SH-SY5Y (cell line): Measurements from ENCODE around the gene PFKL.

Experiments
- GATA2 ChIP-seq: IDR thresholded peaks from 2 replicates; pipeline ENCODE4 v1.6.1; 2011; ENCODE audit warnings: mild to moderate bottlenecking, low read depth, low read length
- GATA3 ChIP-seq: IDR thresholded peaks from 2 replicates; pipeline ENCODE4 v1.6.1; 2011; ENCODE audit warnings: low read depth, mild to moderate bottlenecking, low read length, moderate library complexity

DNA sequence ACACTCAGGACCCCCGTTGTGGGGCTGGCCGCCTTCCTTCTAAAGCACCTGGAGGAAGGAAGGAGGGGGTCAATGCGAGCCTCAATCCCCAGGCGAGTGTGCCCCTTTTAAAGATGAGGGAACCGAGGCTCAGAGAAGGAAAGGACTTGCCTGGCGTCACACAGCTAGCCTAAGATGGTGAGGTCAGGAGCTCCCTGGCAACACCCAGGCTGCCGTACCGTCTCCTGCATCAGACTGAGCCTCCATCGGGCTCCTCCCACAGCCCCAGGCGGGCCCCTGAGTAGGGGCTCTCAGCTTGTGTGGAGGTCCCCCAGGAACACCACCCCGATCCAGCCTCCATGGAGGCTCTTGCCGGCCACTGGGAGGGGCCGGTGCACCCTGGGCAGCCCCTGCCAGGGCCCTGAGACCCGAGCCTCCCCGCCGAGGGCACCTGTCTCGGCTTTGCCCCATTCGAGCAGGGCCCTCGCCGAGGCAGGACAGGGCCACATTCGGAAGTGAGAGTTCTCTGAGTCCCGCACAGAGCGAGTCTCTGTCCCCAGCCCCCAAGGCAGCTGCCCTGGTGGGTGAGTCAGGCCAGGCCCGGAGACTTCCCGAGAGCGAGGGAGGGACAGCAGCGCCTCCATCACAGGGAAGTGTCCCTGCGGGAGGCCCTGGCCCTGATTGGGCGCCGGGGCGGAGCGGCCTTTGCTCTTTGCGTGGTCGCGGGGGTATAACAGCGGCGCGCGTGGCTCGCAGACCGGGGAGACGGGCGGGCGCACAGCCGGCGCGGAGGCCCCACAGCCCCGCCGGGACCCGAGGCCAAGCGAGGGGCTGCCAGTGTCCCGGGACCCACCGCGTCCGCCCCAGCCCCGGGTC lies 14.5 kb upstream of the PFKL start, which contains the start of gene AIRE:
- no peak for TF ChIP-seq GATA3
- no peak for TF ChIP-seq GATA2
